Panc1 (cell line): Measurements from ENCODE around the gene IRS1. TPM values are rescaled to one million over a fixed set of nuclear protein-coding genes. Genes with fewer than 3 reads are reported as not detected.

Experiments
- ATAC-seq: fragments of 200-7000 bp; cut with Tn5 transposase; 2 replicates; pipeline ENCODE4 v1.9.1; 2020; ENCODE audit warnings: mild to moderate bottlenecking, moderate library complexity
- BruUV-seq: library from RNA; stranded (reverse); fragments of 400-500 nt; replicated peaks from 2 replicates; lab custom pipeline; 2021; lab: Mats Ljungman, UMichigan
- CTCF ChIA-PET: fragments of 300-600 bp; sonication (Branson Sonifier 250); formaldehyde crosslinking; loops from one replicate; lab custom pipeline; 2022; ENCODE audit warnings: antibody characterized with exemption; lab: Charles Lee
- POLR2A ChIA-PET: fragments of 300-600 bp; sonication (Branson Sonifier 250); formaldehyde crosslinking; loops from one replicate; lab custom pipeline; 2022; ENCODE audit warnings: antibody characterized with exemption; lab: Charles Lee
- DNase-seq: peaks from one replicate; pipeline ENCODE4 v3.0.0-alpha.2; 2010; ENCODE audit warnings: low read depth, low spot score
- H3K27ac ChIP-seq: 2 replicates; pipeline ENCODE4 v1.5.1; 2011; ENCODE audit warnings: mild to moderate bottlenecking, low read length, inconsistent platforms
- H3K27me3 ChIP-seq: fragments of 200-500 bp; sonication (Bioruptor generic); 2 replicates; pipeline ENCODE4 v1.6.0; 2014; ENCODE audit warnings: low read length, inconsistent platforms; ENCODE audit not compliant: control insufficient read depth, insufficient read depth
- H3K36me3 ChIP-seq: fragments of 200-500 bp; sonication (Bioruptor generic); 2 replicates; pipeline ENCODE4 v1.5.1; 2014; ENCODE audit warnings: inconsistent platforms, mild to moderate bottlenecking, low read length, moderate library complexity; ENCODE audit not compliant: control insufficient read depth, insufficient read depth
- H3K4me1 ChIP-seq: 2 replicates; pipeline ENCODE4 v1.5.1; 2011; ENCODE audit warnings: inconsistent platforms, mild to moderate bottlenecking, low read length, moderate library complexity; ENCODE audit not compliant: control insufficient read depth, insufficient read depth
- H3K4me3 ChIP-seq, 2 experiments: 2 replicates each; pipeline ENCODE4 v1.5.1; 2011 to 2012; ENCODE audit warnings: low read depth in 2 of 2, low read length in 2 of 2, mild to moderate bottlenecking in 2 of 2, inconsistent platforms in 1 of 2, moderate library complexity in 1 of 2
- H3K9me3 ChIP-seq: fragments of 200-500 bp; sonication (Bioruptor generic); 2 replicates; pipeline ENCODE4 v1.5.1; 2014; ENCODE audit warnings: low read depth, mild to moderate bottlenecking, inconsistent platforms, low read length, moderate library complexity; ENCODE audit not compliant: control insufficient read depth, insufficient read depth
- POLR2AphosphoS5 ChIP-seq: IDR thresholded peaks from 2 replicates; pipeline ENCODE4 v1.6.1; 2012; ENCODE audit warnings: mild to moderate bottlenecking, low read depth, low read length, moderate library complexity
- REST ChIP-seq, 2 experiments: IDR thresholded peaks; 2 replicates each; pipeline ENCODE4 v1.6.1; 2011 to 2012; ENCODE audit warnings: low read depth in 2 of 2, control low read depth in 1 of 2, low read length in 1 of 2, mild to moderate bottlenecking in 1 of 2, moderate library complexity in 1 of 2; ENCODE audit not compliant: insufficient read depth in 1 of 2
- SIN3A ChIP-seq: IDR thresholded peaks from 2 replicates; pipeline ENCODE4 v1.6.1; 2012; ENCODE audit warnings: low read depth, mild to moderate bottlenecking, low read length, moderate library complexity, borderline replicate concordance; ENCODE audit not compliant: insufficient read depth
- TCF7L2 ChIP-seq: IDR thresholded peaks from 2 replicates; pipeline ENCODE4 v1.6.1; 2011; ENCODE audit warnings: mild to moderate bottlenecking, low read depth, low read length, inconsistent platforms
- in situ Hi-C: cut with HindIII; loops from 2 replicates; pipeline ENCODE4 v1.10.0; 2016; ENCODE audit warnings: low sequenced_read_pairs, low pct_unique_long_range_greater_than_20kb
- intact Hi-C: fragments of 100-400 bp; cut with micrococcal nuclease; formaldehyde crosslinking; loops from one replicate; pipeline ENCODE4 v1.10.0; 2022; ENCODE audit not compliant: unreplicated experiment
- total RNA-seq: library from RNA; stranded (reverse); gene quantifications from one replicate; pipeline ENCODE4 v1.2.1, GENCODE V29; 2021; ENCODE audit not compliant: unreplicated experiment
- TF ChIP-seq, protein P1 (sequence below): fragments of 450-650 bp; IDR thresholded peaks from 2 replicates; pipeline ENCODE4 v1.5.1; 2017; ENCODE audit warnings: mild to moderate bottlenecking

Gene IRS1
- total RNA-seq, 1 experiment from 2014 or later, result 27.3 TPM

- H3K36me3 ChIP-seq, result no peaks in the 10 kb centered on the region
- no peak overlapping the region for H3K27ac ChIP-seq
- no peak overlapping the region for H3K4me3 ChIP-seq
- no TSS peak for BruUV-seq
- POLR2A ChIA-PET, result no interaction called here
- intact Hi-C loops, result loop anchor here (5.0 kb wide), 1 partner anchor 304 kb away; no protein-coding TSS in a partner anchor
- TF ChIP-seq POLR2AphosphoS5 (no peak), TCF7L2 (no peak), REST (IDR thresholded peaks at IDR 0.05; ENCODE audit: insufficient read depth in 1 of 2, low read depth in 2 of 2, low read length in 1 of 2) (no peak), SIN3A (no peak)
- TF ChIP-seq, protein P1, sequence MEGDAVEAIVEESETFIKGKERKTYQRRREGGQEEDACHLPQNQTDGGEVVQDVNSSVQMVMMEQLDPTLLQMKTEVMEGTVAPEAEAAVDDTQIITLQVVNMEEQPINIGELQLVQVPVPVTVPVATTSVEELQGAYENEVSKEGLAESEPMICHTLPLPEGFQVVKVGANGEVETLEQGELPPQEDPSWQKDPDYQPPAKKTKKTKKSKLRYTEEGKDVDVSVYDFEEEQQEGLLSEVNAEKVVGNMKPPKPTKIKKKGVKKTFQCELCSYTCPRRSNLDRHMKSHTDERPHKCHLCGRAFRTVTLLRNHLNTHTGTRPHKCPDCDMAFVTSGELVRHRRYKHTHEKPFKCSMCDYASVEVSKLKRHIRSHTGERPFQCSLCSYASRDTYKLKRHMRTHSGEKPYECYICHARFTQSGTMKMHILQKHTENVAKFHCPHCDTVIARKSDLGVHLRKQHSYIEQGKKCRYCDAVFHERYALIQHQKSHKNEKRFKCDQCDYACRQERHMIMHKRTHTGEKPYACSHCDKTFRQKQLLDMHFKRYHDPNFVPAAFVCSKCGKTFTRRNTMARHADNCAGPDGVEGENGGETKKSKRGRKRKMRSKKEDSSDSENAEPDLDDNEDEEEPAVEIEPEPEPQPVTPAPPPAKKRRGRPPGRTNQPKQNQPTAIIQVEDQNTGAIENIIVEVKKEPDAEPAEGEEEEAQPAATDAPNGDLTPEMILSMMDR, result no peak
- ATAC-seq, result no peak
- in situ Hi-C loops, result no loop called here
- DNase-seq, result no peak
- H3K4me1 ChIP-seq, result peaks cover 14% of the 10 kb centered on the region
- H3K27me3 ChIP-seq, result no peaks in the 10 kb centered on the region
- CTCF ChIA-PET, result interaction anchor here (0.6 to 1.5 kb wide), 4 partner anchors 45 to 1138 kb away, joined by 3 to 10 read pairs (median 4); no protein-coding TSS in a partner anchor
- no peaks in the 10 kb centered on the region for H3K9me3 ChIP-seq
Observed at GRCh38 chr2:226803410-226803809, 3.8 kb upstream of the IRS1 start.

- Histone ChIP-seq H3K4me3 (no peak overlapping the region), H3K9me3 (no peaks in the 10 kb centered on the region), H3K27me3 (no peaks in the 10 kb centered on the region), H3K4me1 (peaks cover 14% of the 10 kb centered on the region), H3K36me3 (no peaks in the 10 kb centered on the region), H3K27ac (no peak overlapping the region; the same call in 1 of the 2 replicates)
- intact Hi-C loops, result loop anchor here (5.0 kb wide), 1 partner anchor 305 kb away; no protein-coding TSS in a partner anchor
- in situ Hi-C loops, result no loop called here
- POLR2A ChIA-PET, result no interaction called here
- no TSS peak for BruUV-seq
- no peak for ATAC-seq
- DNase-seq, result no peak
- TF ChIP-seq REST (IDR thresholded peaks at IDR 0.05; ENCODE audit: insufficient read depth in 1 of 2, low read depth in 2 of 2, low read length in 1 of 2) (no peak), TCF7L2 (no peak), SIN3A (no peak), POLR2AphosphoS5 (no peak)
- TF ChIP-seq, protein P1, result peak; percentile 71; the same call in 1 of the 2 replicates
- CTCF ChIA-PET, result interaction anchor here (0.6 to 1.5 kb wide), 5 partner anchors 30 to 1137 kb away, joined by 3 to 12 read pairs (median 4); no protein-coding TSS in a partner anchor
Observed at GRCh38 chr2:226802573-226802972, 3.0 kb upstream of the IRS1 start.
